ENCODE measurements around the gene ESM1.
"Not testable (repeated sequence)": the region's sequence is repeated elsewhere in the genome, so short reads cannot be mapped to it uniquely, and the experiment has no call there.

The ESM1 gene

DNA sequence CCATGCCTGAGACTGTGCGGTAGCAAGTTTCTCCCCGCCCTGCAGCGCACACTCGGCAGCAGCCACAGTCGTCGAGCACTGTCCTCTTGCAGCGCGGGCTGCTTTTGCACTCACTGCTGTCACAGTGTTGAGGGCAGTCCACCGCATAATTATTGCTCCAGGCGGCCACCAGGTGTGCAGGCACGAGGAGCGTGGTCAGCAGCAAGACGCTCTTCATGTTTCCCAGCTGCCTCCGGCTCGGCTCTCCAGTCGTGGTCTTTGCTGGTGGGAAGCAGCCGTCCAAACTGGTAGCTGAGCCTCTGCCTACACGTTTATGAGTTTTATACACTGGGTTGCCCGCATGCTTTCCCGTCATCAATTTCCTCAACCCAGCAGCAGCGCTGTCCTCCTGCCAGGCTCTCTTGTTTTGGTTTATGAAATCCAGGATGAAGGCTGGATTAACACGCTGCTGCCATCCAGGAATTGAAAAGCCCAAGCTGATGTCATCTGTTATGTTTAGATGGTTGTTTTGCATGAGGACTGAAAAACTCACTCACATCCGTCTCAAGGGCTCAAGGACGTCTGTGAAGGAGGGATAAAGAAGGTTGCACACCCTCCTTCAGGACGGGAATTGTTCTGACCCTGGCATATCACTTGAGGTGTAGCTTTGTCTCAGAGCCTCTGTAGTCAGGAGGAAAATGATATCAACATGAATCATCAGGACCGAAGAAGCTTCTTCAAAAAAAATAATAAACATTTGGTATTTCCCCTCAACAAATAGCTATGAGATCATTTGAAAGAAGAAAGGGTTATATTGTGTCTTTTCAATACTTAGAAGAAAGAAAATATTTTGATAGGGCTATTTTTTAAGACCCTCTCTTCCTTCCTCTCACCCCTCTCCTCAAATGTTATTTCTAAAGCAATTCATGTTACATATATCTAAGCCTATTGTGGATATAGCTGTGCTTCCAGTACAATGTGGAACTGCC is at the start of gene ESM1:
TSS of gene ESM1 (minus strand) at position 293 of the 968 bp plus-strand sequence. CDS start at position 217, 76 bp downstream.
- DNase-seq (ENCODE audit: low read depth) = no peak

GRCh38 chr5:55033568-55033967 is 48.2 kb upstream of the ESM1 start:
- DNase-seq (ENCODE audit: low read depth) = no peak

DNA sequence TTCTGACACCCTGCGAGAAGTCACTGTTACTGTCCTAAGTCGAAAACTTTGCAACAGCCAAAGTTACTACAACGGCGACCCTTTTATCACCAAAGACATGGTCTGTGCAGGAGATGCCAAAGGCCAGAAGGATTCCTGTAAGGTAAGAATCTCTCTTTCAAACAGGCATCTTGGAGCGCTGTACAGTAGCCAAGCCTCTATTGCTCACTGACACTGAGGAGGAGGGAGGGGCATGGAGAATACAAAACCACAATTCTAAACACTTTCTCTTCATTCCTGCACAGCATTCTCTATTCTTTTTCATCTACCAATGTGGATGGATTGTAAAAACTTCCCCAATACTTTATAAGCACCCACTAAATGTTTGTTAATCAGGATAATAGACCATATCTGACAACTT is 46.1 kb upstream of the ESM1 start:
- no peak for DNase-seq (ENCODE audit: low read depth)

DNA sequence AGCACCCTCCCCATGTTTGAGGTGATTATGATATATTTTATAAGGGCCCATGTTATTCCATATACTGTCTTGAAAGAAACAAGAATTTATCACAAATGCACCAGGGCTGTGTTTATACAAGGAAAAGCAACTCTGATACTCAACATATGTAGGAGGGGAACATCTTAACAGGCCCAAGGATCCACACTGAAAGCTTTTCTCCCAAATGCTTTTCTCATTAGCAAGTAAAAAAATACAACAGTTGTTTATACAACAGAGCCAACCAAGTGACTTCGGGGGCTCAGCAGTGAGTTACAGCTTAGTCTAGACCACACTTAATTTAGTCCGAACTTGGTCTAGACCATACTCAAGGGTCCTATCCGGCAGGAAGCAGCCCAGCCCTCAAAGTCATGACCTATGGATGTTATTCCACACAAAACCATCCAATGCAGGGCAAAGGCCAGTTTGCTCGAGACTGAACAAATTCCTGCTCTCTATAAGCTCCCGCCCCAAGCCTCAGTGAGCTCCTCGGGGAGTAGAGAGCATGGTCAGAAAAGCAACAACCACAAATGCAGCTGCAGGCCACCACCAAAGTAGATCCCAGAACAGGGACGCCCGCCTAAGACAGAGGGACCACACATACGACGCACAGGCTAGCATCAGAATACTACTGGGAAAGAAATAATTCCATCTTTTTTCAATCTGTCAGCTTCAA is 45.4 kb upstream of the ESM1 start:
- no peak for DNase-seq (ENCODE audit: low read depth)

DNA sequence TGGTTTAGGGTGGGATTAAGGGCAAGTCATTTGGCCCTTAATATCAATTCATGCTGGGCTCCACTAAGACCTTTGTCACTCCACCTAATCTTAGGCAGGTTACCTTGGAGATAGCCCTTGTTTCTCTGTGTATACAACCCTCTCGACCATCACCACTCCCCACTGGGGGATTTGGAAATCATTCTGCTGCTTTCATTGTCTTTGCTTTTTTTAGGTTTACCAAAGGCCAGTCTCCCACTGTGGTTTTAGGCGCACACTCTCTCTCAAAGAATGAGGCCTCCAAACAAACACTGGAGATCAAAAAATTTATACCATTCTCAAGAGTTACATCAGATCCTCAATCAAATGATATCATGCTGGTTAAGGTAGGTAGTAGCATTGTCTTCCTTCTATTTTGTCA is 44.8 kb upstream of the ESM1 start:
- DNase-seq (ENCODE audit: low read depth) = no peak

GRCh38 chr5:55027595-55027994 is 42.2 kb upstream of the ESM1 start:
- no peak for DNase-seq (ENCODE audit: low read depth)

DNA sequence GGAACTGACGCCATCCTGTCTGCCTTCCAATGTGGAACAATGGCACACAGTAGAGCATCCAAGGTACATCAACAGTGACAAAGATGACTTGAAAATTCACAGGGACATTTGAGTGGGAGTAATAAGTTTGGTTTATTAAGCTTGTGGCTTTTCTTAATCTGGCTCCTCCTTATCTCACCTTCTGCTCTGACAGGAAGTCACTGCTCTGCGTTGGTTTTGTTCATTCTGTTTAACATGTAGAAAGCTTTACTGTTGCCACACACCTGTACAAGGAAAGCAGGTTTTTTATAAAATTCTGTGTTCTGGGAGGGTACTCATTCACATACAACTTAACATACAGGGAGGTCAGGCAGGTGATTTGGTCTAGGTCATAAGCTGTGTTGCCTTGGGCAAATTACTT is 37.1 kb upstream of the ESM1 start:
- DNase-seq (ENCODE audit: low read depth) = no peak

GRCh38 chr5:55021821-55022220 is 36.4 kb upstream of the ESM1 start:
- DNase-seq (ENCODE audit: low read depth) = no peak

GRCh38 chr5:55021410-55021809 is 36.0 kb upstream of the ESM1 start:
- no peak for DNase-seq (ENCODE audit: low read depth)

GRCh38 chr5:55010149-55010548 is 24.8 kb upstream of the ESM1 start:
- DNase-seq (ENCODE audit: low read depth) = not testable (repeated sequence)

- no peak for DNase-seq (ENCODE audit: low read depth)
Observed at GRCh38 chr5:55004729-55005128, 19.3 kb upstream of the ESM1 start.

DNA sequence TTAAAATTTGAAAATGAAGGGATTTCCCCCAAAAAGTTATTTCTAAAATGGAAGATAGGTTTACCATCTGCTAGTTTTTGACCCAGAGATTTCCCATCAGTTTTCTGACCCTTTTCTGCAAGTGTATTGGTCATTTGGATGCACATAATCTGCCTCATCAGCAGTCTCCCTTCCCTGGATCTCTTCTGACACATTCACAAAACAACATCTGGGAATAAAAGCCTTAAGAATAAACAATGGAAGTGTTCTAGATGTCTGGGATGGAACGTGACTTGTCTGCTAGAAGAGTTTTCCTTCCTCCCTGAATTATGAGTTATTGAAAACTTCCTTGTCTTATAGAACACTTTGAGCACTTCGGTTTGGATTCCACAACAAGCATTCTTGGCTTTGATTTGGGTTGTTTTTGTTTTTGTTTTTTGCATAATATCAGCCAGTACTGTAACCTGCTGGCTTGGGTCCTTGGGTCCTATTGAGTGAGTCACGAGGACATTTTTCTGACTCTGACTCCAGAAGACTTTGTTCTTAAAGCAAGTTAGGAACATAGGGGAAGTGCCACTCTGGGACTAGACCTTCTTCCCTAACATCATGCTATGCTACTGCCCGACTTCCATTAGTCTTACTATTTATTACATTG is 18.2 kb upstream of the ESM1 start:
- DNase-seq (ENCODE audit: low read depth) = no peak

DNA sequence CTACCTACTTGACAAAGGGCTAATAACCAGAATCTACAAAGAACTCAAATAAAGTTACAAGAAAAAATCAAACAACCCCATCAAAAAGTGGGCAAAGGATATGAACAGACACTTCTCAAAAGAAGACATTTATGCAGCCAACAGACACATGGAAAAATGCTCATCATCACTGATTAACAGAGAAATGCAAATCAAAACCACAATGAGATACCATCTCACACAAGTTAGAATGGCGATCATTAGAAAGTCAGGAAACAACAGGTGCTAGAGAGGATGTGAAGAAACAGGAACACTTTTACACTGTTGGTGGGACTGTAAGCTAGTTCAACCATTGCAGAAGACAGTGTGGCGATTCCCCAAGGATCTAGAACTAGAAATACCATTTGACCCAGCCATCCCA is 16.8 kb upstream of the ESM1 start:
- DNase-seq (ENCODE audit: low read depth) = not testable (repeated sequence)

- DNase-seq (ENCODE audit: low read depth) = no peak
Observed at GRCh38 chr5:54997081-54997480, 11.7 kb upstream of the ESM1 start.

- DNase-seq (ENCODE audit: low read depth) = no peak
Observed at GRCh38 chr5:54996466-54996865, 11.1 kb upstream of the ESM1 start.

- DNase-seq (ENCODE audit: low read depth) = no peak
Observed at GRCh38 chr5:54995168-54995567, 9.8 kb upstream of the ESM1 start.

GRCh38 chr5:54994628-54995027 is 9.2 kb upstream of the ESM1 start:
- no peak for DNase-seq (ENCODE audit: low read depth)

DNA sequence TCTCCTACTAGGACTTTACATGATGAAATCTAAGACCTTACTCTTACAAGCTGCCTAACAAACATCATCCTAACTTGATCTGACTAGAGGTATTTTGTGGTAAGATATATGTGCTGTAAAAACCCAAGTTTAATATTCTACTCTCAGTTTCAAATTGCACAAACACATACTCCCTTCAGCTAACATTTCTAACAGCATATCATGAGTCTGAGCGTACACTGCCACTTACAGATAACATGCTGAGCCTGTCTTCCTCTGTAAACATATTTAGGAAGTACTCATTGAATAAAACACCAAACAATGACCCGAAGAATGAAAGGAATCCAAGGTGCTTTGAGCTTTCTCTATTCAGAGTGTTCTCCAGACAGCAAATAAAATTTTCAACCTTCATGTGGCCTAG is 7.9 kb upstream of the ESM1 start:
- no peak for DNase-seq (ENCODE audit: low read depth)

DNA sequence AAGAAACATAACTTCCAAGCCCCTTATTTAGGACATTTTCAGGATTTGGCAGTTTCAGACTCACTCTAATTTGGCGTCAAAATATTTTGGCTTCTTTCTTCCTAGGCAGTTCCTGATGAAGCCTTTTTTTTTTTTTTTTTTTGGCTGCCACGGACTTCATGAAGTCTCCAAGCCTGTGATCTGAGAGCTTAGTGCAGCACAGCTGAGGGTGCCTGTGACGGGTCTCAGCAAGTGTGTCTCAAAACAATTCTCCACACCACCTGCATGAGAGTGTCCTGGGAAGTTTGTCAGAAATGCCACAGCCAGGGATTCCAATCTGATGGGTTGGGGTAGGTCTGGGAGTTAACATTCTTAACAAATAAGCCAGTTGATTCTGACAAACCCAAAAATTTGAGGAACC is 6.0 kb upstream of the ESM1 start:
- no peak for DNase-seq (ENCODE audit: low read depth)

- DNase-seq (ENCODE audit: low read depth) = no peak
Observed at GRCh38 chr5:54990841-54991258, 5.5 kb upstream of the ESM1 start.

DNA sequence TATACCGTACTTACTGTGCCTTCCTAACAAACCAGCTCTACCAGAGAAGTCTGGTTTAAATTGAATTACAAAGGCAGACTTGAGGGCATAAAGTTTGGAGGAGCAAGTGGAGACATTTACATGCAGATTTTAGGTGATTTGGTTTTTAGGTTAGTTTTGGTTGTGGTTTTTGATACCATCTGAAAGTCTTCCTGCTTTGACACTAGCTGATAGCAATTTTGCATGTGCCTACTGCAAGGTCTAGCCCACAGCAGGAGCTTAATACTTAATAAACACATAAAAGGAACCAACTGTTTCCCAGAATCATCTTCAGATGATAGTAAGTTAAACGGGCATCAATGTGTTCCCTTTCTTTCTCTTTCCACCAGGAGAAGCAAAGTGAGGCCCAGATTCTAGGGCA is 3.4 kb upstream of the ESM1 start:
- no peak for DNase-seq (ENCODE audit: low read depth)

- no peak for DNase-seq (ENCODE audit: low read depth)
Observed at GRCh38 chr5:54988218-54988617, 2.8 kb upstream of the ESM1 start.

DNA sequence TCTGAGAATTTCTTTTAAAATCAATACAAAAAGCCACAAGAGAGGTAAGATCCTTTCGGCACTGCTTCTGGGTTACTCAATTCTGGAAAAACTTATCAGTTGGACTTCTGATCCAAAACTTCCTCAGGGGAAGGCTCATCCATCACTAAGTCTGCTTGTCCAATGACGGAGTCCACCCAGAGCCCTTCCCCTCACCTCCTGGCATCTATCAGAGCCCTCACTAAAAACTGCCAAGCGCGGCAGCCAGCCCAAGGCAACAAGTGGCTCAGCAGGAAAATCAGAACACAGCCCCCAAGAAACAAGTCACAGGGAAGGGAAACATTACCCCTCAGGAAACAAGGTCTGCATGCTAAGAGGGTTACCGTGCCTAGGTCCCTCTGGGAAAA is 869 bp upstream of the ESM1 start:
- no peak for DNase-seq (ENCODE audit: low read depth)
